ENCODE results near the gene HMGCL.

- no peak for TF ChIP-seq CTCF (conservative IDR thresholded peaks at IDR 0.05; ENCODE audit: low read length)
- TF ChIP-seq EZH2phosphoT487 (IDR thresholded peaks at IDR 0.05; ENCODE audit: borderline replicate concordance), result no peak
Measured at GRCh38 chr1:23814016-23814415, 11.2 kb downstream of the HMGCL start.
